Neuronal stem cell (in vitro differentiated cells): Measurements from ENCODE around the gene UBALD2.
A peak's percentile ranks its signal among the peaks of the same experiment; 100 is the strongest.
"Not testable (repeated sequence)": the region's sequence is repeated elsewhere in the genome, so short reads cannot be mapped to it uniquely, and the experiment has no call there.

Experiments
- DNase-seq: peaks from one replicate; pipeline ENCODE4 v3.0.0-alpha.2; 2013; ENCODE audit warnings: low spot score
- H2AFZ ChIP-seq: one replicate; pipeline ENCODE4 v1.6.1; 2013; ENCODE audit warnings: mild to moderate bottlenecking, low read length, inconsistent platforms
- H2AK5ac ChIP-seq: 2 replicates; pipeline ENCODE4 v1.6.1; 2013; ENCODE audit warnings: low read depth, mild to moderate bottlenecking, inconsistent platforms, low read length, moderate library complexity, mixed read lengths
- H2BK120ac ChIP-seq: 2 replicates; pipeline ENCODE4 v1.6.1; 2013; ENCODE audit warnings: low read depth, mild to moderate bottlenecking, inconsistent platforms, low read length, moderate library complexity, mixed read lengths
- H2BK12ac ChIP-seq: one replicate; pipeline ENCODE4 v1.6.1; 2013; ENCODE audit warnings: low read length, inconsistent platforms
- H2BK15ac ChIP-seq: 2 replicates; pipeline ENCODE4 v1.6.1; 2013; ENCODE audit warnings: mild to moderate bottlenecking, low read length, inconsistent platforms, mixed read lengths
- H2BK5ac ChIP-seq: one replicate; pipeline ENCODE4 v1.6.1; 2013; ENCODE audit warnings: inconsistent platforms, mild to moderate bottlenecking, low read length, moderate library complexity
- H3K14ac ChIP-seq: one replicate; pipeline ENCODE4 v1.6.1; 2013; ENCODE audit warnings: low read length, inconsistent platforms
- H3K18ac ChIP-seq: 2 replicates; pipeline ENCODE4 v1.6.1; 2013; ENCODE audit warnings: low read length, inconsistent platforms
- H3K23ac ChIP-seq: 2 replicates; pipeline ENCODE4 v1.6.1; 2013; ENCODE audit warnings: low read depth, mild to moderate bottlenecking, mixed read lengths, low read length, inconsistent platforms; ENCODE audit not compliant: poor library complexity
- H3K27ac ChIP-seq: replicated peaks from 3 replicates; pipeline ENCODE4 v1.5.1; 2013; ENCODE audit warnings: low read length, inconsistent platforms
- H3K27me3 ChIP-seq, 3 experiments: 2 replicates each; pipeline ENCODE4 v1.6.1; 2013; ENCODE audit warnings: low read length in 3 of 3, mild to moderate bottlenecking in 2 of 3, inconsistent platforms in 1 of 3, low read depth in 1 of 3, mixed read lengths in 1 of 3, moderate library complexity in 1 of 3; ENCODE audit not compliant: control insufficient read depth in 3 of 3, insufficient read depth in 3 of 3
- H3K36me3 ChIP-seq, 2 donors: replicated peaks in 1 of 2; 2 replicates each; pipeline ENCODE4 v1.6.1; 2013; ENCODE audit warnings: low read length in 2 of 2; ENCODE audit not compliant: control insufficient read depth in 2 of 2, insufficient read depth in 2 of 2
- H3K4ac ChIP-seq: 2 replicates; pipeline ENCODE4 v1.6.1; 2013; ENCODE audit warnings: inconsistent platforms, mild to moderate bottlenecking, low read length, moderate library complexity
- H3K4me1 ChIP-seq, 2 donors: 1 replicate in 1 of 2; 2 replicates in 1 of 2; pipeline ENCODE4 v1.6.1; 2013; ENCODE audit warnings: low read length in 2 of 2, low read depth in 1 of 2; ENCODE audit not compliant: control insufficient read depth in 2 of 2, insufficient read depth in 1 of 2
- H3K4me2 ChIP-seq: one replicate; pipeline ENCODE4 v1.6.1; 2013; ENCODE audit warnings: mild to moderate bottlenecking, low read length, inconsistent platforms; ENCODE audit not compliant: insufficient read depth, poor library complexity, severe bottlenecking
- H3K4me3 ChIP-seq, 2 donors: 2 replicates each; pipeline ENCODE4 v1.5.1; 2013; ENCODE audit warnings: low read length in 2 of 2, mild to moderate bottlenecking in 2 of 2, inconsistent platforms in 1 of 2, moderate library complexity in 1 of 2
- H3K79me1 ChIP-seq: one replicate; pipeline ENCODE4 v1.6.1; 2013; ENCODE audit warnings: low read depth, mild to moderate bottlenecking, inconsistent platforms, low read length, moderate library complexity
- H3K9ac ChIP-seq: one replicate; pipeline ENCODE4 v1.6.1; 2013; ENCODE audit warnings: mild to moderate bottlenecking, low read depth, low read length, inconsistent platforms; ENCODE audit not compliant: poor library complexity
- H3K9me3 ChIP-seq, 2 donors: replicated peaks in 1 of 2; 2 replicates each; pipeline versions ENCODE3 to v1.6.1; 2013; ENCODE audit warnings: low read length in 2 of 2, mild to moderate bottlenecking in 2 of 2, inconsistent platforms in 1 of 2, low read depth in 1 of 2, mixed read lengths in 1 of 2, moderate library complexity in 1 of 2; ENCODE audit not compliant: control insufficient read depth in 2 of 2, insufficient read depth in 1 of 2
- H4K8ac ChIP-seq: one replicate; pipeline ENCODE4 v1.6.1; 2013; ENCODE audit warnings: low read depth, mild to moderate bottlenecking, inconsistent platforms, low read length, moderate library complexity
- H4K91ac ChIP-seq: one replicate; pipeline ENCODE4 v1.6.1; 2013; ENCODE audit warnings: low read length, low read depth, mild to moderate bottlenecking, inconsistent platforms; ENCODE audit not compliant: poor library complexity
- WGBS, 2 donors: extraction: QIAGEN DNeasy Blood & Tissue Kit; methylation state at CpG; one replicate each; pipeline ENCODE4 v1.1.7; 2013; ENCODE audit warnings: missing lambda C conversion rate in 2 of 2, mixed read lengths in 1 of 2; ENCODE audit not compliant: insufficient read length in 2 of 2, insufficient replicate concordance in 1 of 2; ENCODE audit errors: extremely low coverage in 2 of 2; 5-methylcytosine and 5-hydroxymethylcytosine counted together

Gene UBALD2

GRCh38 chr17:76296889-76297288 lies 31.7 kb downstream of the UBALD2 start:
- Histone ChIP-seq H3K14ac (no peak overlapping the region), H3K4me1 (no peaks in the 10 kb centered on the region), H3K9ac (no peak overlapping the region), H4K91ac (no peak overlapping the region), H3K4me3 (no peak overlapping the region), H2BK15ac (no peak overlapping the region), H3K18ac (no peak overlapping the region), H3K23ac (no peak overlapping the region), H3K4me2 (no peak overlapping the region), H2AFZ (no peak overlapping the region), H2BK12ac (no peak overlapping the region), H3K9me3 (peaks cover 0 to under 1% of the 10 kb centered on the region in 2 donors), H2BK5ac (no peak overlapping the region), H3K36me3 (peaks cover 4 to 19% of the 10 kb centered on the region in 2 donors), H2AK5ac (no peak overlapping the region), H3K27me3 (no peaks in the 10 kb centered on the region), H3K27ac (no peak overlapping the region), H3K79me1 (peaks cover under 1% of the 10 kb centered on the region), H2BK120ac (no peak overlapping the region), H4K8ac (no peak overlapping the region), H3K4ac (no peak overlapping the region)
- no CpG with 5 or more reads among the region's 5 CpGs for WGBS, 2 donors
- DNase-seq, result no peak

GRCh38 chr17:76297436-76297835 lies 32.3 kb downstream of the UBALD2 start:
- Histone ChIP-seq H3K36me3 (peaks cover 4 to 17% of the 10 kb centered on the region in 2 donors), H4K8ac (no peak overlapping the region), H2AK5ac (no peak overlapping the region), H3K4me3 (no peak overlapping the region), H3K9me3 (no peaks in the 10 kb centered on the region), H3K79me1 (no peaks in the 10 kb centered on the region), H3K4me2 (no peak overlapping the region), H3K9ac (no peak overlapping the region), H3K14ac (no peak overlapping the region), H4K91ac (no peak overlapping the region), H3K4me1 (no peaks in the 10 kb centered on the region), H2BK15ac (no peak overlapping the region), H3K4ac (no peak overlapping the region), H3K27me3 (no peaks in the 10 kb centered on the region), H2AFZ (no peak overlapping the region), H3K23ac (no peak overlapping the region), H3K27ac (no peak overlapping the region), H2BK12ac (no peak overlapping the region), H2BK5ac (no peak overlapping the region), H2BK120ac (no peak overlapping the region), H3K18ac (no peak overlapping the region)
- no CpG with 5 or more reads among the region's 3 CpGs for WGBS, 2 donors
- no peak for DNase-seq

- H3K27me3 ChIP-seq, result no peaks in the 10 kb centered on the region
- H4K8ac ChIP-seq, result no peak overlapping the region
- no peak overlapping the region for H3K4me3 ChIP-seq
- no peak overlapping the region for H3K9ac ChIP-seq
- H3K4me2 ChIP-seq, result no peak overlapping the region
- no peak overlapping the region for H2BK5ac ChIP-seq
- H3K23ac ChIP-seq, result no peak overlapping the region
- no peak overlapping the region for H2BK120ac ChIP-seq
- H2BK12ac ChIP-seq, result no peak overlapping the region
- no peak overlapping the region for H4K91ac ChIP-seq
- H3K79me1 ChIP-seq, result peaks cover 6% of the 10 kb centered on the region
- no peak overlapping the region for H2AK5ac ChIP-seq
- H2BK15ac ChIP-seq, result no peak overlapping the region
- DNase-seq, result no peak
- no peak overlapping the region for H2AFZ ChIP-seq
- H3K4me1 ChIP-seq, result no peaks in the 10 kb centered on the region
- no CpG with 5 or more reads among the region's 17 CpGs for WGBS, 2 donors
- H3K14ac ChIP-seq, result no peak overlapping the region
- peaks cover 9 to 36% of the 10 kb centered on the region in 2 donors for H3K36me3 ChIP-seq
- H3K4ac ChIP-seq, result no peak overlapping the region
- no peaks in the 10 kb centered on the region for H3K9me3 ChIP-seq
- peak overlapping the region; percentile 27 for H3K18ac ChIP-seq
- H3K27ac ChIP-seq, result no peak overlapping the region
These were observed 39.3 kb downstream of the UBALD2 start for GRCh38 chr17:76304226-76305134.

- peaks cover 9 to 41% of the 10 kb centered on the region in 2 donors for H3K36me3 ChIP-seq
- not testable (repeated sequence) for H3K18ac ChIP-seq, H2BK5ac ChIP-seq, H4K8ac ChIP-seq, H2BK120ac ChIP-seq, H3K9me3 ChIP-seq, H4K91ac ChIP-seq, H3K14ac ChIP-seq, H3K4me2 ChIP-seq, H2BK15ac ChIP-seq, DNase-seq, H3K4ac ChIP-seq, H2AK5ac ChIP-seq, H3K27me3 ChIP-seq, H3K27ac ChIP-seq, H2BK12ac ChIP-seq, H3K79me1 ChIP-seq, H3K23ac ChIP-seq, H3K4me1 ChIP-seq, H3K4me3 ChIP-seq, H2AFZ ChIP-seq, H3K9ac ChIP-seq
- WGBS, 2 donors, result no CpG with 5 or more reads among the region's 3 CpGs
These were observed 39.9 kb downstream of the UBALD2 start for GRCh38 chr17:76305135-76305454.
